IMR-90 (cell line): ENCODE results near the gene IER5. TPM values are rescaled to one million over a fixed set of nuclear protein-coding genes. Genes with fewer than 3 reads are reported as not detected.
A peak's percentile ranks its signal among the peaks of the same experiment; 100 is the strongest.

Experiments used
- ATAC-seq: fragments of 200-7000 bp; cut with Tn5 transposase; 2 replicates; pipeline ENCODE4 v1.9.1; 2020; ENCODE audit warnings: low read depth, mild to moderate bottlenecking, moderate library complexity
- BruUV-seq: library from RNA; stranded (reverse); fragments of 400-500 nt; replicated peaks from 2 replicates; lab custom pipeline; 2021; lab: Mats Ljungman, UMichigan
- CTCF ChIA-PET: fragments of 300-600 bp; formaldehyde crosslinking; extraction: SDS; loops from one replicate; lab custom pipeline; 2021; ENCODE audit warnings: antibody characterized with exemption; lab: Yijun Ruan, JAX
- POLR2A ChIA-PET: fragments of 300-600 bp; sonication (Branson Sonifier 250); formaldehyde crosslinking; loops from one replicate; lab custom pipeline; 2022; ENCODE audit warnings: antibody characterized with exemption; ENCODE audit not compliant: unreplicated experiment; lab: Charles Lee
- DNase-seq: peaks from one replicate; pipeline ENCODE4 v3.0.0; 2013
- H2AFZ ChIP-seq: replicated peaks from 2 replicates; pipeline ENCODE3; 2013; ENCODE audit warnings: low read length, mild to moderate bottlenecking; ENCODE audit not compliant: poor library complexity
- H2AK5ac ChIP-seq: 2 replicates; pipeline ENCODE4 v1.6.1; 2013; ENCODE audit warnings: low read depth, low read length, inconsistent platforms
- H2AK9ac ChIP-seq: replicated peaks from 2 replicates; pipeline ENCODE3; 2013; ENCODE audit warnings: mild to moderate bottlenecking, low read depth, low read length, moderate library complexity; ENCODE audit not compliant: poor library complexity
- H2BK120ac ChIP-seq: 2 replicates; pipeline ENCODE4 v1.6.1; 2013; ENCODE audit warnings: low read depth, low read length, inconsistent platforms
- H2BK15ac ChIP-seq: 3 replicates; pipeline ENCODE4 v1.6.1; 2013; ENCODE audit warnings: low read depth, low read length, inconsistent platforms
- H2BK20ac ChIP-seq: 2 replicates; pipeline ENCODE4 v1.6.1; 2013; ENCODE audit warnings: low read depth, mild to moderate bottlenecking, inconsistent platforms, low read length, moderate library complexity
- H2BK5ac ChIP-seq: 2 replicates; pipeline ENCODE4 v1.6.1; 2013; ENCODE audit warnings: mild to moderate bottlenecking, low read depth, low read length, inconsistent platforms; ENCODE audit not compliant: poor library complexity, severe bottlenecking
- H3K14ac ChIP-seq: replicated peaks from 2 replicates; pipeline ENCODE4 v1.6.1; 2013; ENCODE audit warnings: low read depth, low read length, inconsistent platforms
- H3K18ac ChIP-seq: 2 replicates; pipeline ENCODE4 v1.6.1; 2013; ENCODE audit warnings: low read depth, low read length, control low read depth
- H3K23ac ChIP-seq: 2 replicates; pipeline ENCODE4 v1.6.1; 2013; ENCODE audit warnings: low read depth, low read length, inconsistent platforms
- H3K27ac ChIP-seq: 2 replicates; pipeline ENCODE4 v1.5.1; 2013; ENCODE audit warnings: mild to moderate bottlenecking, control low read depth, low read length; ENCODE audit not compliant: insufficient read depth
- H3K27me3 ChIP-seq: 2 replicates; pipeline ENCODE4 v1.6.1; 2013; ENCODE audit warnings: low read length; ENCODE audit not compliant: control insufficient read depth, insufficient read depth
- H3K36me3 ChIP-seq: 2 replicates; pipeline ENCODE4 v1.6.1; 2013; ENCODE audit warnings: low read length, mixed read lengths; ENCODE audit not compliant: control insufficient read depth, insufficient read depth
- H3K4ac ChIP-seq: 2 replicates; pipeline ENCODE4 v1.6.1; 2013; ENCODE audit warnings: low read depth, low read length, inconsistent platforms
- H3K4me1 ChIP-seq: 2 replicates; pipeline ENCODE4 v1.6.1; 2013; ENCODE audit warnings: low read length, mixed read lengths; ENCODE audit not compliant: control insufficient read depth, insufficient read depth
- H3K4me2 ChIP-seq: 2 replicates; pipeline ENCODE4 v1.6.1; 2013; ENCODE audit warnings: low read depth, mild to moderate bottlenecking, control low read depth, low read length, moderate library complexity
- H3K4me3 ChIP-seq: 2 replicates; pipeline ENCODE4 v1.5.1; 2013; ENCODE audit warnings: low read depth, mild to moderate bottlenecking, control low read depth, low read length, moderate library complexity; ENCODE audit not compliant: insufficient read depth
- H3K56ac ChIP-seq: 2 replicates; pipeline ENCODE4 v1.6.1; 2013; ENCODE audit warnings: low read length, inconsistent platforms; ENCODE audit not compliant: insufficient read depth; ENCODE audit errors: extremely low read depth
- H3K79me1 ChIP-seq, 2 experiments: 2 replicates each; pipeline ENCODE4 v1.6.1; 2013; ENCODE audit warnings: low read length in 2 of 2, inconsistent platforms in 1 of 2, low read depth in 1 of 2
- H3K9ac ChIP-seq: 2 replicates; pipeline ENCODE4 v1.6.1; 2013; ENCODE audit warnings: low read depth, low read length, control low read depth
- H3K9me1 ChIP-seq: 2 replicates; pipeline ENCODE4 v1.6.1; 2013; ENCODE audit warnings: low read length, inconsistent platforms; ENCODE audit not compliant: insufficient read depth
- H3K9me3 ChIP-seq: 2 replicates; pipeline ENCODE4 v1.6.1; 2013; ENCODE audit warnings: low read length; ENCODE audit not compliant: control insufficient read depth, insufficient read depth
- H4K20me1 ChIP-seq: 2 replicates; pipeline ENCODE4 v1.6.1; 2013; ENCODE audit warnings: low read length, inconsistent platforms; ENCODE audit not compliant: insufficient read depth
- H4K5ac ChIP-seq: 2 replicates; pipeline ENCODE4 v1.6.1; 2013; ENCODE audit warnings: mild to moderate bottlenecking, low read depth, low read length, control low read depth
- H4K8ac ChIP-seq, 2 experiments: 2 replicates each; pipeline ENCODE4 v1.6.1; 2013; ENCODE audit warnings: low read depth in 2 of 2, low read length in 2 of 2, control low read depth in 1 of 2, inconsistent platforms in 1 of 2
- H4K91ac ChIP-seq: 2 replicates; pipeline ENCODE4 v1.6.1; 2013; ENCODE audit warnings: low read depth, low read length, inconsistent platforms; ENCODE audit not compliant: insufficient read depth
- CEBPB ChIP-seq: IDR thresholded peaks from 2 replicates; pipeline ENCODE4 v1.6.1; 2012; ENCODE audit warnings: low read depth, low read length, improper control_type of control experiment
- CTCF ChIP-seq: conservative IDR thresholded peaks from 2 replicates; pipeline ENCODE4 v1.5.1; 2012; ENCODE audit warnings: mild to moderate bottlenecking, low read depth, low read length, improper control_type of control experiment
- ELK1 ChIP-seq: fragments of 150-350 bp; IDR thresholded peaks from 2 replicates; pipeline ENCODE4 v1.6.1; 2016; ENCODE audit warnings: low read depth, mild to moderate bottlenecking, low read length, moderate library complexity, borderline replicate concordance
- MAFK ChIP-seq: IDR thresholded peaks from 2 replicates; pipeline ENCODE4 v1.6.1; 2012; ENCODE audit warnings: low read depth, low read length, improper control_type of control experiment
- NFE2L2 ChIP-seq: fragments of 150-350 bp; IDR thresholded peaks from 2 replicates; pipeline ENCODE4 v1.6.1; 2016; ENCODE audit warnings: low read depth, mild to moderate bottlenecking, low read length
- RAD21 ChIP-seq: IDR thresholded peaks from 2 replicates; pipeline ENCODE4 v1.6.1; 2012; ENCODE audit warnings: low read length, improper control_type of control experiment
- RFX5 ChIP-seq: IDR thresholded peaks from 2 replicates; pipeline ENCODE4 v1.8.0; 2012; ENCODE audit warnings: low read depth, mild to moderate bottlenecking, low read length, moderate library complexity
- SMC3 ChIP-seq: fragments of 150-350 bp; IDR thresholded peaks from 2 replicates; pipeline ENCODE4 v1.6.1; 2016; ENCODE audit warnings: low read depth, mild to moderate bottlenecking, antibody characterized with exemption, low read length, moderate library complexity
- WGBS, 2 experiments: methylation state at CpG; one replicate each; pipeline versions ENCODE4 v1.1.5 to v1.1.7; 2013; ENCODE audit warnings: missing lambda C conversion rate in 2 of 2; ENCODE audit not compliant: insufficient read length in 1 of 2; ENCODE audit errors: extremely low coverage in 2 of 2; 5-methylcytosine and 5-hydroxymethylcytosine counted together
- dilution Hi-C: fragments of 300-500 bp; cut with HindIII; formaldehyde crosslinking; loops from one replicate; pipeline ENCODE4 v1.14.3; 2018; ENCODE audit warnings: low sequenced_read_pairs; ENCODE audit not compliant: unreplicated experiment
- in situ Hi-C: fragments of 300-500 bp; cut with MboI; formaldehyde crosslinking; loops from 3 replicates; pipeline ENCODE4 v1.14.3; 2019; ENCODE audit warnings: low sequenced_read_pairs, inconsistent platforms, mixed read lengths
- intact Hi-C: fragments of 100-400 bp; cut with micrococcal nuclease; formaldehyde crosslinking; loops from 2 replicates; pipeline ENCODE4 v1.10.0; 2022
- polyA plus RNA-seq, 3 experiments: library from polyadenylated mRNA; depleted of rRNA; stranded (reverse); fragments of >200 nt; gene quantifications; 2 replicates each; pipeline ENCODE4 v1.2.3, GENCODE V29; 2012; ENCODE audit warnings: low replicate concordance in 1 of 3
- total RNA-seq: library from RNA; depleted of rRNA; stranded (reverse); fragments of >200 nt; gene quantifications from 2 replicates; pipeline ENCODE4 v1.2.3, GENCODE V29; 2012

Gene IER5
- total and polyA plus RNA-seq, 2 of the 4 experiments (the other 2 are of a cell fraction) = 15.8 to 27.1 TPM

- CTCF ChIA-PET = interaction anchor here (0.6 to 1.2 kb wide), 4 partner anchors 12 to 74 kb away, joined by 3 to 6 read pairs (median 3); no protein-coding TSS in a partner anchor
- H4K20me1 ChIP-seq = peaks cover 5% of the 10 kb centered on the region
Observed at GRCh38 chr1:181083842-181084605, 4.5 kb upstream of the IER5 start.

More at GRCh38 chr1:181083842-181084605, 4.5 kb upstream of the IER5 start:
- dilution Hi-C loops = no loop called here
- ATAC-seq = no peak
- Histone ChIP-seq H3K9me3 (no peaks in the 10 kb centered on the region), H2AK5ac (peak overlapping the region; percentile 60; the same call in 1 of the 2 replicates), H3K18ac (no peak overlapping the region), H3K27ac (no peak overlapping the region), H3K79me1 (peaks cover 3 to 20% of the 10 kb centered on the region in 2 experiments), H3K23ac (peak overlapping the region; percentile 48), H3K36me3 (no peaks in the 10 kb centered on the region), H2BK20ac (peak overlapping the region; percentile 72; the same call in 1 of the 2 replicates), H3K4ac (no peak overlapping the region), H2BK15ac (0 out of 3 replicates have a peak overlapping the region, but pooled peaks have one; percentile 34), H4K5ac (no peak overlapping the region), H3K9me1 (peaks cover 13% of the 10 kb centered on the region), H3K4me3 (no peak overlapping the region), H2BK5ac (no peak overlapping the region), H3K4me1 (peaks cover 3% of the 10 kb centered on the region), H3K56ac (no peak overlapping the region), H2BK120ac (0 out of 2 replicates have a peak overlapping the region, but pooled peaks have one; percentile 35), H3K14ac (peak overlapping the region; percentile 51; the same call in 1 of the 2 replicates), H2AFZ (peak overlapping the region; percentile 73), H3K27me3 (no peaks in the 10 kb centered on the region), H4K8ac (peak overlapping the region in 1 of 2 experiments; percentile 36; a peak in 1 of 4 replicates), H2AK9ac (peak overlapping the region; percentile 38), H3K4me2 (no peak overlapping the region), H3K9ac (no peak overlapping the region), H4K91ac (no peak overlapping the region)
- TF ChIP-seq MAFK = 0 out of 2 replicates have a peak, but pooled peaks have one; percentile 10
- TF ChIP-seq ELK1 = no peak
- TF ChIP-seq RAD21 = peak; percentile 40; the same call in 1 of the 2 replicates
- TF ChIP-seq SMC3 = peak; percentile 12; the same call in 1 of the 2 replicates
- no peak for TF ChIP-seq CEBPB
- peak; percentile 37 for TF ChIP-seq CTCF
- no peak for TF ChIP-seq RFX5
- TF ChIP-seq NFE2L2 = no peak
- no peak for DNase-seq
- WGBS, 2 experiments = no CpG with 5 or more reads among the region's 6 CpGs
- POLR2A ChIA-PET = no interaction called here
- intact Hi-C loops = no loop called here
- BruUV-seq = no TSS peak
- in situ Hi-C loops = loop anchor here (10.0 kb wide), 1 partner anchor 569 kb away; no protein-coding TSS in a partner anchor
